ENCODE measurements around the gene MAD2L1. TPM values are rescaled to one million over a fixed set of nuclear protein-coding genes. Genes with fewer than 3 reads are reported as not detected.

Gene MAD2L1
- total RNA-seq, 2 donors from 2014 or later: 2.4 to 11.0 TPM

GRCh38 chr4:120043828-120044227, 22.8 kb downstream of the MAD2L1 start:
- H3K36me3 ChIP-seq: no peaks in the 10 kb centered on the region
- TF ChIP-seq, protein P1, sequence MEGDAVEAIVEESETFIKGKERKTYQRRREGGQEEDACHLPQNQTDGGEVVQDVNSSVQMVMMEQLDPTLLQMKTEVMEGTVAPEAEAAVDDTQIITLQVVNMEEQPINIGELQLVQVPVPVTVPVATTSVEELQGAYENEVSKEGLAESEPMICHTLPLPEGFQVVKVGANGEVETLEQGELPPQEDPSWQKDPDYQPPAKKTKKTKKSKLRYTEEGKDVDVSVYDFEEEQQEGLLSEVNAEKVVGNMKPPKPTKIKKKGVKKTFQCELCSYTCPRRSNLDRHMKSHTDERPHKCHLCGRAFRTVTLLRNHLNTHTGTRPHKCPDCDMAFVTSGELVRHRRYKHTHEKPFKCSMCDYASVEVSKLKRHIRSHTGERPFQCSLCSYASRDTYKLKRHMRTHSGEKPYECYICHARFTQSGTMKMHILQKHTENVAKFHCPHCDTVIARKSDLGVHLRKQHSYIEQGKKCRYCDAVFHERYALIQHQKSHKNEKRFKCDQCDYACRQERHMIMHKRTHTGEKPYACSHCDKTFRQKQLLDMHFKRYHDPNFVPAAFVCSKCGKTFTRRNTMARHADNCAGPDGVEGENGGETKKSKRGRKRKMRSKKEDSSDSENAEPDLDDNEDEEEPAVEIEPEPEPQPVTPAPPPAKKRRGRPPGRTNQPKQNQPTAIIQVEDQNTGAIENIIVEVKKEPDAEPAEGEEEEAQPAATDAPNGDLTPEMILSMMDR (IDR thresholded peaks at IDR 0.05): no peak
- TF ChIP-seq POLR2A (IDR thresholded peaks at IDR 0.05) (no peak), POLR2AphosphoS5 (IDR thresholded peaks at IDR 0.05) (no peak)
- intact Hi-C loops (cut with DNase I): loop anchor here (10.0 kb wide), 2 partner anchors 59 to 149 kb away; no protein-coding TSS in a partner anchor
- no peak overlapping the region for H3K4me3 ChIP-seq
- no peak overlapping the region for H3K27ac ChIP-seq
- no peaks in the 10 kb centered on the region for H3K27me3 ChIP-seq (replicated peaks; ENCODE audit: insufficient read depth)
- no peaks in the 10 kb centered on the region for H3K9me3 ChIP-seq
- H3K4me1 ChIP-seq (replicated peaks): no peaks in the 10 kb centered on the region
- 93% methylated on average over 4 of the region's 4 CpGs for WGBS
- no peak for DNase-seq (ENCODE audit: low spot score)

DNA sequence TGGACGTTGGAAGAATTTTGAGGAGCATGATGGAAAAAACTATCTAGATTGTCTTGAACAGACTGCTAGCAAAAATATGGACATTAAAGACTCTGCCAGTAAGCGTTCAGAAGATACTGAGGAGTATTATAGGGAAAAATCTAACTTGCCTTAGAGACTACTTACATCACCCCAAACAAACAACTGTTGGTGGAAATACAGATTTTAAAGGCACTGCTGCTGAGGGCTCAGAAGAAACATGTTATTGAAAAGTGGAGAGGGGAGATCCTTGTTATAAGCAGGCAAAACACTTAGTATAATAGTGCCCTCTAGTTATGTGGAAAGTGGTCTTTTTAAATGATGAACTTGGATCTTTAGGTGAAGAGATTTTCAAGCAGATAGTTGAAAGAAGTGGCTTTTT, 29.2 kb downstream of the MAD2L1 start:
- H3K4me3 ChIP-seq: no peak overlapping the region
- no peaks in the 10 kb centered on the region for H3K27me3 ChIP-seq (replicated peaks; ENCODE audit: insufficient read depth)
- no peaks in the 10 kb centered on the region for H3K4me1 ChIP-seq (replicated peaks)
- DNase-seq (ENCODE audit: low spot score): no peak
- H3K36me3 ChIP-seq: no peaks in the 10 kb centered on the region
- H3K9me3 ChIP-seq: no peaks in the 10 kb centered on the region
- intact Hi-C loops (cut with DNase I): no loop called here
- H3K27ac ChIP-seq: no peak overlapping the region
- WGBS: 73% methylated on average over 2 of the region's 2 CpGs
- TF ChIP-seq, protein P1 (IDR thresholded peaks at IDR 0.05): no peak
- no peak for TF ChIP-seq POLR2AphosphoS5 (IDR thresholded peaks at IDR 0.05)
- TF ChIP-seq POLR2A (IDR thresholded peaks at IDR 0.05): no peak

DNA sequence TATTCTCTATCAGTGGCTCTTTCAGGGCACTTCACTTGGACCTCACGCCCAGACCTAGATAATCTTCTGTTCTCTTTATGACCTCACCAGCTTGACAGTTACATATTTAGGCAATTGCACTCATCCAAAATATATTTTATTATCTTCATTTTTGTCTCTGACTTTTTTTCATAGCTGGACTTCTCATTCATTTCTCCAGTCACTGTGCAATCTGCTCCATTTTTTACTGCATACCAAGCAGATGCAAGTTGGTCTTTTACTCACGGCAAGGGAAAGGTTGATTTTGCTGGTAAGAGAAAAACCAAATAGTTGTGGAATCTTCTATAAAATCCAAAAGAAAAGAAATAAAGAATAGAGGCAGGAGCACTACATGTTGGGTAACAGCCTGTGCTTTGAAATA, 31.7 kb downstream of the MAD2L1 start:
- H3K27me3 ChIP-seq (replicated peaks; ENCODE audit: insufficient read depth): no peaks in the 10 kb centered on the region
- H3K27ac ChIP-seq: no peak overlapping the region
- H3K4me1 ChIP-seq (replicated peaks): no peaks in the 10 kb centered on the region
- no peaks in the 10 kb centered on the region for H3K9me3 ChIP-seq
- intact Hi-C loops (cut with DNase I): no loop called here
- WGBS: 45% methylated on average over 2 of the region's 2 CpGs
- H3K36me3 ChIP-seq: no peaks in the 10 kb centered on the region
- H3K4me3 ChIP-seq: no peak overlapping the region
- TF ChIP-seq, protein P1 (IDR thresholded peaks at IDR 0.05): no peak
- no peak for TF ChIP-seq POLR2A (IDR thresholded peaks at IDR 0.05)
- no peak for TF ChIP-seq POLR2AphosphoS5 (IDR thresholded peaks at IDR 0.05)
- no peak for DNase-seq (ENCODE audit: low spot score)

- Histone ChIP-seq H3K4me1 (replicated peaks) (no peaks in the 10 kb centered on the region), H3K36me3 (no peaks in the 10 kb centered on the region), H3K9me3 (no peaks in the 10 kb centered on the region), H3K27ac (no peak overlapping the region), H3K4me3 (no peak overlapping the region), H3K27me3 (replicated peaks; ENCODE audit: insufficient read depth) (no peaks in the 10 kb centered on the region)
- no peak for TF ChIP-seq POLR2AphosphoS5 (IDR thresholded peaks at IDR 0.05)
- TF ChIP-seq, protein P1 (IDR thresholded peaks at IDR 0.05): no peak
- TF ChIP-seq POLR2A (IDR thresholded peaks at IDR 0.05): no peak
- DNase-seq (ENCODE audit: low spot score): no peak
- WGBS: 77% methylated on average over 2 of the region's 2 CpGs
- intact Hi-C loops (cut with DNase I): no loop called here
These were observed 39.8 kb downstream of the MAD2L1 start for GRCh38 chr4:120026853-120027252.

- intact Hi-C loops (cut with DNase I): no loop called here
- Histone ChIP-seq H3K4me3 (no peak overlapping the region), H3K27me3 (replicated peaks; ENCODE audit: insufficient read depth) (no peaks in the 10 kb centered on the region), H3K4me1 (replicated peaks) (no peaks in the 10 kb centered on the region), H3K27ac (no peak overlapping the region), H3K9me3 (no peaks in the 10 kb centered on the region), H3K36me3 (no peaks in the 10 kb centered on the region)
- TF ChIP-seq POLR2AphosphoS5 (IDR thresholded peaks at IDR 0.05): no peak
- TF ChIP-seq POLR2A (IDR thresholded peaks at IDR 0.05): no peak
- TF ChIP-seq, protein P1 (IDR thresholded peaks at IDR 0.05): no peak
- DNase-seq (ENCODE audit: low spot score): no peak
- 73% methylated on average over 1 of the region's 1 CpG for WGBS
These were observed 41.1 kb downstream of the MAD2L1 start for GRCh38 chr4:120025516-120025915.

Data from prostate gland (tissue), 2 donors.